GM19395 (cell line): ENCODE results near the gene CARMIL1.

Source experiments
- ATAC-seq: cut with Tn5 transposase; IDR thresholded peaks from one replicate; pipeline ENCODE4 v1.9.1; 2021; ENCODE audit warnings: mild to moderate bottlenecking, moderate library complexity; ENCODE audit not compliant: unreplicated experiment

Gene CARMIL1

GRCh38 chr6:25464225-25464624 is 185.1 kb downstream of the CARMIL1 start:
- ATAC-seq, result no peak

GRCh38 chr6:25465941-25466340 is 186.8 kb downstream of the CARMIL1 start:
- no peak for ATAC-seq

- ATAC-seq, result no peak
Observed at GRCh38 chr6:25468881-25469280, 189.7 kb downstream of the CARMIL1 start.

- ATAC-seq, result no peak
Observed at GRCh38 chr6:25469797-25470388, 190.7 kb downstream of the CARMIL1 start.

- no peak for ATAC-seq
Observed at GRCh38 chr6:25472306-25472705, 193.1 kb downstream of the CARMIL1 start.

GRCh38 chr6:25472906-25473305 is 193.7 kb downstream of the CARMIL1 start:
- no peak for ATAC-seq

GRCh38 chr6:25473447-25473846 is 194.3 kb downstream of the CARMIL1 start:
- no peak for ATAC-seq

GRCh38 chr6:25476126-25476525 is 197.0 kb downstream of the CARMIL1 start:
- ATAC-seq, result no peak

- no peak for ATAC-seq
Observed at GRCh38 chr6:25477006-25477590, 197.9 kb downstream of the CARMIL1 start.

- ATAC-seq, result no peak
Observed at GRCh38 chr6:25478973-25479372, 199.8 kb downstream of the CARMIL1 start.

GRCh38 chr6:25481267-25481666 is 202.1 kb downstream of the CARMIL1 start:
- ATAC-seq, result no peak

- ATAC-seq, result no peak
Observed at GRCh38 chr6:25482996-25483395, 203.8 kb downstream of the CARMIL1 start.

- no peak for ATAC-seq
Observed at GRCh38 chr6:25483943-25484342, 204.8 kb downstream of the CARMIL1 start.

- ATAC-seq, result no peak
Observed at GRCh38 chr6:25484900-25485299, 205.7 kb downstream of the CARMIL1 start.

GRCh38 chr6:25485821-25486534 is 206.8 kb downstream of the CARMIL1 start:
- no peak for ATAC-seq

- no peak for ATAC-seq
Observed at GRCh38 chr6:25486550-25486949, 207.4 kb downstream of the CARMIL1 start.

- ATAC-seq, result no peak
Observed at GRCh38 chr6:25487012-25487411, 207.8 kb downstream of the CARMIL1 start.

- ATAC-seq, result no peak
Observed at GRCh38 chr6:25488156-25488555, 209.0 kb downstream of the CARMIL1 start.

GRCh38 chr6:25489399-25489798 is 210.2 kb downstream of the CARMIL1 start:
- no peak for ATAC-seq

GRCh38 chr6:25490018-25490801 is 211.0 kb downstream of the CARMIL1 start:
- peak; percentile 81 for ATAC-seq

- ATAC-seq, result no peak
Observed at GRCh38 chr6:25492951-25493350, 213.8 kb downstream of the CARMIL1 start.

- ATAC-seq, result no peak
Observed at GRCh38 chr6:25494469-25494868, 215.3 kb downstream of the CARMIL1 start.
